GM23338 (cell line): Measurements from ENCODE around the gene GRM4. TPM values are rescaled to one million over a fixed set of nuclear protein-coding genes. Genes with fewer than 3 reads are reported as not detected.

ENCODE experiments used
- ATAC-seq: fragments of 200-7000 bp; cut with Tn5 transposase; 3 replicates; pipeline ENCODE4 v1.9.1; 2020
- DNase-seq: peaks from one replicate; pipeline ENCODE4 v3.0.0-alpha.2; 2015; ENCODE audit warnings: low spot score
- H2AFZ ChIP-seq: fragments of 200-600 bp; sonication (generic); 2 replicates; pipeline ENCODE4 v1.8.0; 2016; ENCODE audit warnings: antibody characterized with exemption, mild to moderate bottlenecking, moderate library complexity
- H3F3A ChIP-seq: fragments of 200-600 bp; sonication (generic); replicated peaks from 2 replicates; pipeline ENCODE4 v1.8.0; 2017; ENCODE audit warnings: antibody characterized with exemption, mixed run types, low read depth
- H3K27ac ChIP-seq: fragments of 200-600 bp; sonication (generic); 2 replicates; pipeline ENCODE4 v1.6.1; 2016; ENCODE audit warnings: low read depth
- H3K27me3 ChIP-seq: fragments of 200-600 bp; sonication (generic); 2 replicates; pipeline ENCODE4 v1.8.0; 2016; ENCODE audit warnings: mild to moderate bottlenecking, mixed run types, moderate library complexity; ENCODE audit not compliant: insufficient read depth
- H3K36me3 ChIP-seq: fragments of 200-600 bp; sonication (generic); 2 replicates; pipeline ENCODE4 v1.8.0; 2016; ENCODE audit warnings: mild to moderate bottlenecking; ENCODE audit not compliant: insufficient read depth
- H3K4me1 ChIP-seq: fragments of 200-600 bp; sonication (generic); 2 replicates; pipeline ENCODE4 v1.8.0; 2016; ENCODE audit warnings: mild to moderate bottlenecking, moderate library complexity; ENCODE audit not compliant: insufficient read depth
- H3K4me2 ChIP-seq: fragments of 200-600 bp; sonication (generic); 2 replicates; pipeline ENCODE4 v1.7.1; 2017; ENCODE audit warnings: mixed run types
- H3K4me3 ChIP-seq: fragments of 200-600 bp; sonication (generic); 2 replicates; pipeline ENCODE4 v1.6.1; 2016; ENCODE audit warnings: mixed run types
- H3K79me2 ChIP-seq: fragments of 200-600 bp; sonication (generic); replicated peaks from 2 replicates; pipeline ENCODE4 v1.8.0; 2017; ENCODE audit warnings: mild to moderate bottlenecking; ENCODE audit not compliant: insufficient read depth
- H3K9me2 ChIP-seq: fragments of 200-600 bp; sonication (generic); 2 replicates; pipeline ENCODE4 v1.8.0; 2017; ENCODE audit not compliant: insufficient read depth
- H4K20me1 ChIP-seq: fragments of 200-600 bp; sonication (generic); replicated peaks from 2 replicates; pipeline ENCODE4 v1.8.0; 2017; ENCODE audit warnings: mild to moderate bottlenecking; ENCODE audit not compliant: insufficient read depth
- H3K27ac Mint-ChIP-seq: 2 replicates; pipeline ENCODE4 v1.8.0; 2020; ENCODE audit warnings: inconsistent platforms, mild to moderate bottlenecking, moderate library complexity, mixed read lengths
- H3K27me3 Mint-ChIP-seq: 3 replicates; pipeline ENCODE4 v1.8.0; 2022; ENCODE audit warnings: low read depth, mild to moderate bottlenecking, moderate library complexity, mixed read lengths, inconsistent platforms; ENCODE audit not compliant: insufficient read depth, poor library complexity
- H3K36me3 Mint-ChIP-seq: 3 replicates; pipeline ENCODE4 v1.8.0; 2021; ENCODE audit warnings: low read depth, mild to moderate bottlenecking, inconsistent platforms, moderate library complexity, mixed read lengths
- H3K4me1 Mint-ChIP-seq: 3 replicates; pipeline ENCODE4 v1.8.0; 2020; ENCODE audit warnings: mild to moderate bottlenecking, inconsistent platforms, mixed read lengths
- H3K4me3 Mint-ChIP-seq: 3 replicates; pipeline ENCODE4 v1.8.0; 2021; ENCODE audit warnings: moderate library complexity, mild to moderate bottlenecking, inconsistent platforms, mixed read lengths
- H3K9me3 Mint-ChIP-seq: 3 replicates; pipeline ENCODE4 v1.8.0; 2020; ENCODE audit warnings: moderate library complexity, mild to moderate bottlenecking, inconsistent platforms, mixed read lengths
- CREB1 ChIP-seq: fragments of 250-450 bp; sonication (Bioruptor Pico); IDR thresholded peaks from 2 replicates; pipeline ENCODE4 v1.5.0; 2020; ENCODE audit warnings: low read depth, mild to moderate bottlenecking, moderate library complexity
- CTCF ChIP-seq, 2 experiments: fragments of 200-600 bp in 1 of 2; sonication (generic) in 1 of 2; conservative IDR thresholded peaks; 2 replicates each; pipeline versions ENCODE4 v1.5.1 to v1.6.1; 2016 to 2017; ENCODE audit warnings: antibody characterized with exemption in 2 of 2, low read depth in 2 of 2, mild to moderate bottlenecking in 2 of 2, moderate library complexity in 1 of 2
- ETS1 ChIP-seq: IDR thresholded peaks from 2 replicates; pipeline ENCODE4 v1.6.1; 2016; ENCODE audit warnings: antibody characterized with exemption
- EZH2 ChIP-seq: fragments of 200-600 bp; sonication (generic); IDR thresholded peaks from one replicate; pipeline ENCODE4 v1.8.0; 2017; ENCODE audit warnings: antibody characterized with exemption, mild to moderate bottlenecking, low read depth; ENCODE audit not compliant: unreplicated experiment
- EZH2phosphoT487 ChIP-seq: fragments of 200-600 bp; sonication (generic); IDR thresholded peaks from one replicate; pipeline ENCODE4 v1.8.1; 2018; ENCODE audit warnings: antibody characterized with exemption; ENCODE audit not compliant: unreplicated experiment
- JUNB ChIP-seq: IDR thresholded peaks from one replicate; pipeline ENCODE4 v1.6.1; 2016; ENCODE audit warnings: antibody characterized with exemption; ENCODE audit not compliant: unreplicated experiment
- NANOG ChIP-seq: IDR thresholded peaks from 2 replicates; pipeline ENCODE4 v1.6.1; 2016; ENCODE audit warnings: antibody characterized with exemption, borderline replicate concordance
- POLR2AphosphoS5 ChIP-seq: IDR thresholded peaks from 2 replicates; pipeline ENCODE4 v1.6.1; 2016; ENCODE audit warnings: antibody characterized with exemption, low read depth
- REST ChIP-seq: IDR thresholded peaks from one replicate; pipeline ENCODE4 v1.6.1; 2018; ENCODE audit warnings: antibody characterized with exemption; ENCODE audit not compliant: unreplicated experiment
- STAT1 ChIP-seq: IDR thresholded peaks from one replicate; pipeline ENCODE4 v1.6.1; 2016; ENCODE audit warnings: antibody characterized with exemption; ENCODE audit not compliant: unreplicated experiment
- ZNF114 ChIP-seq: fragments of 250-450 bp; sonication (Bioruptor Pico); IDR thresholded peaks from 2 replicates; pipeline ENCODE4 v1.5.0; 2020; ENCODE audit warnings: mild to moderate bottlenecking, moderate library complexity
- ZNF331 ChIP-seq: fragments of 250-450 bp; sonication (Bioruptor Pico); IDR thresholded peaks from 2 replicates; pipeline ENCODE4 v1.5.0; 2020; ENCODE audit warnings: low read depth, mild to moderate bottlenecking, moderate library complexity
- ZNF462 ChIP-seq: fragments of 250-450 bp; sonication (Bioruptor Pico); IDR thresholded peaks from 2 replicates; pipeline ENCODE4 v1.5.0; 2020; ENCODE audit warnings: mild to moderate bottlenecking, moderate library complexity
- polyA plus RNA-seq: library from polyadenylated mRNA; unstranded; fragments of >200 nt; fragmentation: Nextera tagmentation; extraction: Ambion mirVana; gene quantifications from 2 replicates; pipeline ENCODE4 v1.2.1, GENCODE V29; 2016
- total RNA-seq: library from RNA; depleted of rRNA; stranded (reverse); fragments of >200 nt; shearing (Covaris generic); gene quantifications from 2 replicates; pipeline ENCODE4 v1.2.3, GENCODE V29; 2014

GRM4 gene
- total and polyA plus RNA-seq, 2 experiments from 2014 or later = 7.0 to 30.6 TPM

GRCh38 chr6:34031625-34032383 is 114.1 kb downstream of the GRM4 start:
- no peak overlapping the region for H2AFZ ChIP-seq
- Mint-ChIP-seq H3K9me3 (no peaks in the 10 kb centered on the region; the same call in 2 of the 3 replicates), H3K27me3 (peaks cover 4% of the 10 kb centered on the region), H3K36me3 (peaks cover 9% of the 10 kb centered on the region; the same call in 2 of the 3 replicates), H3K27ac (no peak overlapping the region), H3K4me1 (peaks cover 5% of the 10 kb centered on the region; the same call in 1 of the 3 replicates), H3K4me3 (no peak overlapping the region)
- no peak overlapping the region for H3K4me3 ChIP-seq
- DNase-seq = no peak
- H3F3A ChIP-seq = no peaks in the 10 kb centered on the region
- no peak overlapping the region for H3K27ac ChIP-seq
- no peaks in the 10 kb centered on the region for H3K9me2 ChIP-seq
- ATAC-seq = no peak
- H3K4me1 ChIP-seq = no peaks in the 10 kb centered on the region
- no peak for TF ChIP-seq JUNB
- TF ChIP-seq CTCF (conservative IDR thresholded peaks at IDR 0.05; ENCODE audit: low read depth in 2 of 2) = no peak
- no peak for TF ChIP-seq EZH2phosphoT487
- TF ChIP-seq STAT1 = no peak
- no peak for TF ChIP-seq ETS1
- no peak for TF ChIP-seq EZH2
- TF ChIP-seq CREB1 (CRISPR knock-in tag) = no peak
- no peak for TF ChIP-seq ZNF331 (CRISPR knock-in tag)
- TF ChIP-seq NANOG = no peak
- TF ChIP-seq REST = no peak
- no peak for TF ChIP-seq POLR2AphosphoS5
- TF ChIP-seq ZNF462 = no peak
- TF ChIP-seq ZNF114 = no peak
- H3K27me3 ChIP-seq = no peaks in the 10 kb centered on the region
- H3K4me2 ChIP-seq = no peak overlapping the region
- no peaks in the 10 kb centered on the region for H3K36me3 ChIP-seq
- no peaks in the 10 kb centered on the region for H3K79me2 ChIP-seq
- H4K20me1 ChIP-seq = no peaks in the 10 kb centered on the region
